Astrocyte (in vitro differentiated cells and primary cell): ENCODE data around the gene FOXC2. TPM values are rescaled to one million over a fixed set of nuclear protein-coding genes. Genes with fewer than 3 reads are reported as not detected.

Experiments
- DNase-seq: peaks from one replicate; pipeline ENCODE4 v3.0.0-alpha.2; 2010; ENCODE audit warnings: low read depth
- FAIRE-seq: peaks from 2 replicates; lab custom pipeline; 2011; peaks lifted over from hg19 to GRCh38; lab: Jason Lieb, UNC
- H2AFZ ChIP-seq: 2 replicates; pipeline ENCODE4 v1.6.0; 2012; ENCODE audit warnings: low read depth, low read length, inconsistent platforms
- H3K27ac ChIP-seq: 2 replicates; pipeline ENCODE4 v1.5.1; 2011; ENCODE audit warnings: low read depth, low read length, inconsistent platforms
- H3K27me3 ChIP-seq: 2 replicates; pipeline ENCODE4 v1.6.0; 2011; ENCODE audit warnings: low read length, inconsistent platforms; ENCODE audit not compliant: insufficient read depth
- H3K36me3 ChIP-seq: 2 replicates; pipeline ENCODE4 v1.5.1; 2011; ENCODE audit warnings: low read length, inconsistent platforms; ENCODE audit not compliant: insufficient read depth
- H3K4me1 ChIP-seq: 2 replicates; pipeline ENCODE4 v1.5.1; 2011; ENCODE audit warnings: low read length, inconsistent platforms; ENCODE audit not compliant: insufficient read depth
- H3K4me2 ChIP-seq: 2 replicates; pipeline ENCODE4 v1.6.0; 2012; ENCODE audit warnings: low read length, inconsistent platforms
- H3K4me3 ChIP-seq: 2 replicates; pipeline ENCODE4 v1.5.1; 2011; ENCODE audit warnings: low read depth, mild to moderate bottlenecking, low read length, inconsistent platforms; ENCODE audit not compliant: insufficient read depth
- H3K79me2 ChIP-seq: 2 replicates; pipeline ENCODE4 v1.6.0; 2012; ENCODE audit warnings: mild to moderate bottlenecking, low read length, inconsistent platforms; ENCODE audit not compliant: insufficient read depth
- H3K9ac ChIP-seq: 2 replicates; pipeline ENCODE4 v1.6.0; 2012; ENCODE audit warnings: mild to moderate bottlenecking, low read length, inconsistent platforms
- H3K9me3 ChIP-seq: 2 replicates; pipeline ENCODE4 v1.5.1; 2012; ENCODE audit warnings: low read depth, mild to moderate bottlenecking, low read length, inconsistent platforms; ENCODE audit not compliant: insufficient read depth
- H4K20me1 ChIP-seq: 2 replicates; pipeline ENCODE4 v1.6.0; 2012; ENCODE audit warnings: low read length, inconsistent platforms; ENCODE audit not compliant: insufficient read depth
- H3K27ac Mint-ChIP-seq: one replicate; pipeline ENCODE4 v1.8.0; 2021; ENCODE audit warnings: mild to moderate bottlenecking, mixed read lengths; ENCODE audit not compliant: unreplicated experiment
- H3K27me3 Mint-ChIP-seq: one replicate; pipeline ENCODE4 v1.8.0; 2021; ENCODE audit warnings: low read depth, mixed read lengths; ENCODE audit not compliant: unreplicated experiment
- H3K36me3 Mint-ChIP-seq: one replicate; pipeline ENCODE4 v1.8.0; 2021; ENCODE audit warnings: low read depth, mixed read lengths; ENCODE audit not compliant: unreplicated experiment
- H3K4me1 Mint-ChIP-seq: one replicate; pipeline ENCODE4 v1.8.0; 2021; ENCODE audit warnings: low read depth, mixed read lengths; ENCODE audit not compliant: unreplicated experiment
- H3K4me3 Mint-ChIP-seq: one replicate; pipeline ENCODE4 v1.8.0; 2021; ENCODE audit warnings: mild to moderate bottlenecking, moderate library complexity, mixed read lengths; ENCODE audit not compliant: unreplicated experiment
- H3K9me3 Mint-ChIP-seq: one replicate; pipeline ENCODE4 v1.8.0; 2021; ENCODE audit warnings: mild to moderate bottlenecking, mixed read lengths; ENCODE audit not compliant: unreplicated experiment
- CTCF ChIP-seq: IDR thresholded peaks from 2 replicates; pipeline ENCODE4 v1.5.1; 2011; ENCODE audit warnings: low read depth, mild to moderate bottlenecking, inconsistent platforms, low read length, moderate library complexity; ENCODE audit not compliant: insufficient read depth
- EZH2 ChIP-seq: IDR thresholded peaks from 2 replicates; pipeline ENCODE4 v1.6.1; 2012; ENCODE audit warnings: mild to moderate bottlenecking, low read length, inconsistent platforms; ENCODE audit not compliant: insufficient read depth
- total RNA-seq: library from RNA; stranded (reverse); gene quantifications from 2 replicates; pipeline ENCODE4 v1.2.1, GENCODE V29; 2021

Gene FOXC2
- total RNA-seq, 1 donor from 2014 or later: 15.8 TPM

- Mint-ChIP-seq H3K27me3 (peaks cover 23% of the 10 kb centered on the region), H3K27ac (no peak overlapping the region), H3K9me3 (peaks cover 3% of the 10 kb centered on the region), H3K36me3 (peaks cover 3% of the 10 kb centered on the region), H3K4me3 (no peak overlapping the region), H3K4me1 (peaks cover 2% of the 10 kb centered on the region)
- no peak for FAIRE-seq
- peak; percentile 51 for DNase-seq
- Histone ChIP-seq H3K4me1 (peaks cover 15% of the 10 kb centered on the region), H3K27ac (no peak overlapping the region), H4K20me1 (no peaks in the 10 kb centered on the region), H3K27me3 (no peaks in the 10 kb centered on the region), H3K9ac (no peak overlapping the region), H3K79me2 (no peaks in the 10 kb centered on the region), H2AFZ (no peak overlapping the region), H3K4me2 (no peak overlapping the region), H3K9me3 (no peaks in the 10 kb centered on the region), H3K36me3 (no peaks in the 10 kb centered on the region), H3K4me3 (no peak overlapping the region)
- TF ChIP-seq CTCF (no peak), EZH2 (no peak)
Measured at GRCh38 chr16:86595983-86596605, 29.5 kb downstream of the FOXC2 start.

- Mint-ChIP-seq H3K36me3 (peaks cover 3% of the 10 kb centered on the region), H3K27me3 (peaks cover 23% of the 10 kb centered on the region), H3K4me1 (peaks cover 2% of the 10 kb centered on the region), H3K27ac (no peak overlapping the region), H3K9me3 (peaks cover 3% of the 10 kb centered on the region), H3K4me3 (no peak overlapping the region)
- Histone ChIP-seq H2AFZ (no peak overlapping the region), H3K4me2 (no peak overlapping the region), H3K9ac (no peak overlapping the region), H3K27me3 (no peaks in the 10 kb centered on the region), H3K79me2 (no peaks in the 10 kb centered on the region), H3K4me3 (no peak overlapping the region), H3K36me3 (no peaks in the 10 kb centered on the region), H3K27ac (no peak overlapping the region), H3K9me3 (no peaks in the 10 kb centered on the region), H3K4me1 (peaks cover 15% of the 10 kb centered on the region), H4K20me1 (no peaks in the 10 kb centered on the region)
- no peak for FAIRE-seq
- no peak for TF ChIP-seq EZH2
- TF ChIP-seq CTCF: no peak
- DNase-seq: no peak
Measured at GRCh38 chr16:86597126-86597879, 30.7 kb downstream of the FOXC2 start.
